ENCODE measurements around the gene CHTF8.
"Not testable (repeated sequence)": the region's sequence is repeated elsewhere in the genome, so short reads cannot be mapped to it uniquely, and the experiment has no call there.

Gene CHTF8

DNA sequence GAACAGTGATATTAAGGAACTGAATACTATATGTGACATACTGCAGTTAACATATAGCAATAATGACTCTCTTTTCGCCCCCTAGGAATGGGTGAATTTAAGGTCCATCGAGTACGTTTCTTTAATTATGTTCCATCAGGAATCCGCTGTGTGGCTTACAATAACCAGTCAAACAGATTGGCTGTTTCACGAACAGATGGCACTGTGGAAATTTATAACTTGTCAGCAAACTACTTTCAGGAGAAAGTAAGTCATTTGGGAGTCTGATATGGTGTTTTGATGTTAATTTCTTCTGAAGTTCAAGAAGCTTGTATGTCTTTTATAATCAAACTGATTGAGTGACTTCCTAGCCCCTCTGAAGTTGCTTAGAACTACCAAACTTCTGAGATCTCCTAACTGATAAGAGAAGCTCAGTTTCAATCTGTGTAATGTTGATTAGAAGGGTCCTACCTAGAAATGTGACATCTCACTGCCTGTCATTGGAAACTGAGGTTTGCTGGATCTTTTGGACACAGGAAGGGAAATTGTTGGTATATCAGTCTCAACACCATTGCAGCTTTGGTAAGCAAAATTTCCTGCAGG lies 1.1 kb upstream of the CHTF8 start:
- peak; percentile 36 for DNase-seq

DNA sequence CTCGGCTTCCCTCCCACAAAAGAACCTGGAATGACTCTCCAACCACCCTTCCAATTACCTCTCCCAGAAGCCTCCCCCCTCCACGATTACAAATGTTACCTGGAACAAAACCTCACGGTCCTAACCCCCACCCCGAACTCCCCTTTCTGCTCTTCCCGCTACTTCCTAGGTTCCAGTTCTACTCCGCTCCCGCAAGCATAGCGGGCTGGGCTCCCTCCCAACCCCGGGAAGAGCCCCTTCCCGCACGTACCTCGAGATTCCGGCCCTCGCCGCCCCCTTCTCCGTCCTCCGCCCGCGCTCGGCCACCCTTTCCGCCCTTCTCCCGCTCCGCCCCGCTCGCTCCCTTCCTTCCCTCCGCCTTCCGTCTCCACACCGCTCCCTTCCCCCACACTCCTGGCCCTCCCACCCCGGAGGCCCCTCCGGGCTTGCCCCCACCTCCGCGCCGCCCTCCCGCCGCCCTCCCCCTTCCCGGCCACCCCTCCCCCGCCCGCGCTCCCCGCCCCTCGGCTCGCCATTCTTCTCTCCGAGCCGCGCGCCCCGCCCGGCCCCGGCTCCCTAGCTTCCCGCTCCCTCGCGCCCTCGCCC lies 457 bp downstream of the CHTF8 start:
- DNase-seq = peak; percentile 84

DNA sequence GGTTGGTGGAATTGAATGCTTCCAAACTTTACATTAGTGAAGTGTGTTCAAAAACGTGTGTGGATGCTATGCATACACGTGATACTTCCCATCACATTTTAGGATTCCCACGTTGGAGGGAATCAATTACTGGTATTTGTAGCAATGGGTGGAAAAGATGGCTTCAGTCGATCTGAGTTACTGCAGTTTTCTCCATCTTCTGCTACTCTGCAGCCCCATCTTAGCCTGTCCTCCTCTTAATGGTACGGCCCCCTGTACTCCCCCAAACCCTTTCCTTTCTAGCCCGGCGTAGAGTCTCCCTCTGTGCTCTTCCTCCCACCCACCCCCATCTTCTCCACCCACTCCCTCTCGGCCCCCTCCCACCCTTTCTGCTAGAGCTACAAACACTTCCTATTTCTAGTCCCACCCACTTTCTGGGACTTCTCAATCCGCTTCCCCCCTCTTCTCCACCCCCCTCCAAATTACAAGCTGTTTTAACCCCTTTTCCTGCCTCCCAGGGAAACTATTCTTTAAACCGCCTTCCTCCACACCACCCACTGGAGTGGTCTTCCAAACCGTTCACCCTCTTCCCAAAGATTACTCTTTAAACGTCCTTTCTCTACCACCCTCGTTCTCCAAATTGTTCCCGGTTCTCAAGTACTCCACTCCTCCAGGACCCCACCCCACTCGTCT lies 1.1 kb downstream of the CHTF8 start:
- DNase-seq = no peak

DNA sequence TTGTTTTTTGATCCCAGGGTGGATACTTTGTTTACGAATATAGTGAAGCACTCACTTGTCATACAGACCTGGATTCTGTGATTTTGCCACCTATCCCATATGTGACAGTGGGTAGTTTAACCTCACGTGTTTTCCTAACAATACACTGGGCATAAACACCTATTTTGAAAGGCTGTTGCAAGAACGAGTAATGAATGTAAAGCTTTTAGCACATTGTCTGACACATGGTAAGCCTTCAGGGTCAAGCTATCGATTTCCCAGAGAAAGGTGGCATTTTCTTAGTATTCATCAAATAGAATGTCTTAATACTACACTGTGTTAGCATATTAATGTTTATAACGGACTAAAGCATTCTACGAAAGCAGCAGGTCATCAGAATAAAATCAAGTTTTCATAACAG lies 1.9 kb downstream of the CHTF8 start:
- DNase-seq = no peak

DNA sequence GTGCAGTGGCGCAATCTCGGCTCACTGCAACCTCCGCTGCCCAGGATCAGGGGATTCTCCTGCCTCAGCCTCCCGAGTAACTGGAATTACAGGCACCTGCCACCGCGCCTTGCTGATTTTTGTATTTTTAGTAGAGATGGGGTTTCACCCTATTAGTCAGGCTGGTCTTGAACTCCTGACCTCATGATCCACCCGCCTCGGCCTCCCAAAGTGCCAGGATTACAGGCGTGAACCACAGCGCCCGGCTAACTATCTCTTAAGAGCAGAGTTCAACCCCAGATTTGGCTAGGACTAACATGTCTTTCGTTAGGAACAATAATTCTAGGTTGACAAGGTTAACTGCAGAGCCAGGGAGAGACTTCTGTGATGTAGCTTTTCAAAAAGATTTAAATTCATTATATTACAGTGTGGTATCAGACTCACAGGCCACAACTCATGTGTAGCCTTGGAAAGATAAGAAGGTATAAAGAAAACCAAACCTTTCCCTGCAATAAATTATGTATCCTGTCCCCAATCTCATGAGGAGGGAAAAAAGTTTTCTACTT lies 4.3 kb downstream of the CHTF8 start:
- DNase-seq = no peak

DNA sequence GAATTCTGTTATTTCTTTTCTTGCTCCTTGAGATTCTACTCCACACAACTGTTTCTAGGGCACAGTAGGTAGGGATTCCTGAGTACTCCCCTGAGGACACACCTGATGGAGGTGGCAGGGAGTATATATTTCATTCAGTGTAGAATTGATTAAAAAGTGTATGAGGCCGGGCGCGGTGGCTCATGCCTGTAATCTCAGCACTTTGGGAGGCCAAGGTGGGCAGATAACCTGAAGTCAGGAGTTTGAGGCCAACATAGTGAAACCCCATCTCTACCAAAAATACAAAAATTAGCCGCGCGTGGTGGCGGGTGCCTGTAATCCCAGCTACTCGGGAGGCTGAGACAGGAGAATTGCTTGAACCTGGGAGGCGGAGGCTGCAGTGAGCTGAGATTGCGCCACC lies 5.6 kb downstream of the CHTF8 start:
- not testable (repeated sequence) for DNase-seq

DNA sequence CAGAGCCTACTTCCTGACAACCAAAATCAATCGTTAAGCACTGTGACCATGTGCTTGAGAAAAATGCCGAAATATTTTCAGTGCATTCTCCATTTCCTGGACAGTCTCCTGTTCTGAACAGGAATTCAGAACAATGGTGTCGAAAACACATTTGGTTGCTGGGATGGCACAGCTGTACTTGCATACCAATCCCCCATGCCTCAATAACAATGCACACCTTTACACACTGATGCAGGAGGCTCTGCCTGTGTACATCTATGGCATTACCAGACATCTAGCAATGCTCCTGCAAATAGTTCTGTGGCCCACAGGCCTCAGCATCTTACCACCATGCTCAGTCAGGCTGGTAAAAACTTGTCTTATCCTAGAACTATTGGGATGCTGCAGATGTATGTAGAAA lies 6.2 kb downstream of the CHTF8 start:
- DNase-seq = no peak

DNA sequence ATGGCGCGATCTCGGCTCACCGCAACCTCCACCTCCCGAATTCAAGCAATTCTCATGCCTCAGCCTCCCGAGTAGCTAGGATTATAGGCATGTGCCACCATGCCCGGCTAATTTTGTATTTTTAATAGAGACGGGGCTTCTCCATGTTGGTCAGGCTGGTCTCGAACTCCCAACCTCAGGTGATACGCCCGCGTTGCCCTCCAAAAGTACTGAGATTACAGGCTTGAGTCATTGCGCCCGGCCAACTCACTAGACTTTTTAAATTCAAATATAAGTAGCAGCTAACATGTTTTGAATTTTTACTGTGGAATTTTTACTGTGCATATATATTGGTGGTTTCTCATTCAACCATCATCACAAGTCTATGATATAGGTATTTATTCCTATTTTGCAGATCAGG lies 7.4 kb downstream of the CHTF8 start:
- not testable (repeated sequence) for DNase-seq

DNA sequence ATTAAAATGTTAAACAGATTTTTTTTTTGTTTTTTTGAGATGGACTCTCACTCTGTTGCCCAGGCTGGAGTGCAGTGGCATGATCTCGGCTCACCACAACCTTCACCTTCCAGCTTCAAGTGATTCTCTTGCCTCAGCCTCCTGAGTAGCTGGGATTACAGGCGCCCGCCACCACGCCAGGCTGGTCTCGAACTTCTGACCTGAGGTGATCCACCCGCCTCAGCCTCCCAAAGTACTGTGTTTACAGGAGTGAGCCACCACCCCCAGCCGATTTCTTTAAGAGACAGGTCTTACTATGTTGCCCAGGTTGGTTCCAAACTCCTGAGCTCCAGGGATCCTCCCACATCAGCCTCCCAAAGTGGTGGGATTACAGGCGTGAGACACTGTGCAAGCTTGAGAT lies 8.0 kb downstream of the CHTF8 start:
- not testable (repeated sequence) for DNase-seq

DNA sequence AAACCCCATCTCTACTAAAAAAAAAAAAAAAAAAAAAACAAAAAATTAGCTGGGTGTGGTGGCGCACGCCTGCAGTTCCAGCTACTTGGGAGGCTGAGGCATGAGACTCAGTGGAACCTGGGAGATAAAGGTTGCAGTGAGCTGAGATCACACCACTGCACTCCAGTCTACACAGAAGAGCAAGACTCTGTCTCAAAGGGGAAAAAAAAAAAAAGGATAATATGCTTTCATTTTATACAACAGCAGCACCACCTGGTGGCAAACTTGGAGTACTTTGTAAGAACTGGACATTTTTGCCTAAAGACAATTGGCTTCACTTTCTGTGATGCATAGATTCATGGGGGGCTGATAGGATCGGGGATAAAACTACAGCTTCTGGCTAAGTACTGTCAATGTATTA lies 8.5 kb downstream of the CHTF8 start:
- DNase-seq = peak; percentile 64

DNA sequence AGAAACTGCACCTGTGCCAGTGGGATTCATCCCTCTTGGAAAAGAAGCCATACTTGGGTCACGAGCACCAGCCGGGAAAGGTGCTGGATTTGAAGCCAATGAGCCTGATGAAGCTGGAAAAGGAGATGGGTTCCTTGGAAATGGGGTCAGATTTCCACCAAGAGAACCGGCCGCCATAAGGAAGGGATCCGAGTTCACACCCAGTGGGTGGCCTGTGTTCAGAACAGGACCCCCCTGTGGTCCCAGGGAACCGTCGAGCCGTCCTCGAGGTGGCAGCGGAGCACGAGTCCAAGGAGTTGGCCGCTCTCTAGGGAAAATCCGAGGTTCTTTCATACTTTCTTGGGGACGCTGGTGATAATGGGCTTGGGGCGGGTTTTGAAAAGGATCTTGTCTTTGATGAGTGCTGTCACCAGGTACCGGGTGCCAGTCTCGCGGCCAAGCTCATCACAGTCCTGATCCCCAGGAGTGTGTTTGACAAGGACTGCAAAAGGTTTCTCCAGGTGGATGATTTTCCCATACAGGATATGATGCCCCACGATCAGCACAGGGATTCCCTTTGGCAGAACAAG lies 12.2 kb downstream of the CHTF8 start:
- no peak for DNase-seq

DNA sequence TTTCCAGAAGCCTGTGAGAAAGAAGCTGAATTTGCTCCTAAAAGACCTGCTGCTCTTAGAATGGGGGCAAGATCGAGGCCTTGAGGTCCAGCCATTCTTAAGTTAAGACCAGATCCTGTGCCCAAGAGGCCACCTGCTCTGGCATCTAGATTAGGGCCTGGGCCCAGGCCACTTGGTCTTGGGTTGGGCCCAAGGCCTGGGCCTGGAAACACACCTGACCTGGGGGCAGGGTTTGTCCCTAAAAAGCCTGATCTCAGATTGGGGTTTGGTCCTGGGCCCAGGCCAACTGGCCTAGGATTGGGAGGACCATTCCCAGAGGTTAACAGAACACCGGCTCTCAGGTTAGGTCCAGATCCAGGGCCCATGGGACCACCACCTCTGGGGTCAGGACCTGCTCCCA lies 12.9 kb downstream of the CHTF8 start:
- DNase-seq = no peak

DNA sequence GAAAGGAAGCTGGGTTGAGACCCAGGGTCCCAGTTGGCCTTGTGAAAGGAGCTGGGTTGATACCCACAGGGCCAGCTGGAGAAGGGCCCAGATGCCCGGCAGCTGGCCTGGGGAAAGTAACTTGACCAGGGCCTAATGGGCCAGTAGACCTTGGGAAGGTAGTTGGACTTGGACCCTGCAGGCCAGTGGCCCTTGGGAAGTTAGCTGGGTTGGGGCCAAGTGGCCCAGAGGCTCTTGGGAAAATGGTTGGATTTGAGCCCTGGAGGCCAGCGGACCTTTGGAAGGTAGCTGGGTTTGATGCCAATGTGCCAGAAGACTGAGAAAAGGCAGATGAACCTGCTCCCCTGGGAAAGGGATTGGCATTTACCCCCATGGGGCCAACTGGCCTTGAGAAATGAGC lies 13.4 kb downstream of the CHTF8 start:
- no peak for DNase-seq

DNA sequence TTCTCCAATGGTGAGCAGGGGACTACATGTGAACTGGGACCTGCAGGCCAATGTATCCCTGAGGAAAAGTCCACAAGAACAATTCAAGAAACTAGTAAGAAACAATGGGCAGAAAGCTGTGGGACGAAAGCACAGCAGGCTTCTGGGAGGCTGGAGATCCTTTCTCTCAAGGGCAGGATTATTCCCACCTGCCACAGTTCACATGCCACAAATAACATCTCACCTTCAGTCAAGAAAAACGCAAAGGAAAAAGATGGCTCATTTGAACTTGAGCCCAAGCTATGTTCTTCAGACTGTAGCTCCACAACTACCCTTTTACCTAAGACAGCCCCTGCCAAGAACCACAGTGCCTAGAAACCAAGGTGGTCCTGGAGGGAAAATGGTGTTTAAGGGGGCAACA lies 13.9 kb downstream of the CHTF8 start:
- no peak for DNase-seq

DNA sequence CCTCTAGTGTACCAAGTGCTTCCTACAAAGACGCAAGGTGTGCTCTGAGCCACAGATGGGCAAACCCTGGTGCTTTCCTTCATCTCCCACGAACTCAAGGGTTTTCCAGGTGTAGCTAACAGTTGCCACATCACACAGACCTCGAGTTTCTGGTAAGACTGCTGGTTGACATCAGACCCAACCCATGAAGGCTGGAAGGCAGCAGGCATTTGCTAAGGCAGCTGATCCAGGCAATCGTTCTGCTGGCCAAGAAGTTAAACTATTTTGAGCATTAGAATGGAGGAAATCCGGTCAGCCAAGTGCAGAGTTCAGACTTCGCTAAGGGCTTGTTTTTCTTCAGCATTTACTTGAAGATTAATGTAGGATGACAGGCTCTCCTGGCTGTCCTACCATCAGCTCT lies 15.5 kb downstream of the CHTF8 start:
- DNase-seq = no peak

DNA sequence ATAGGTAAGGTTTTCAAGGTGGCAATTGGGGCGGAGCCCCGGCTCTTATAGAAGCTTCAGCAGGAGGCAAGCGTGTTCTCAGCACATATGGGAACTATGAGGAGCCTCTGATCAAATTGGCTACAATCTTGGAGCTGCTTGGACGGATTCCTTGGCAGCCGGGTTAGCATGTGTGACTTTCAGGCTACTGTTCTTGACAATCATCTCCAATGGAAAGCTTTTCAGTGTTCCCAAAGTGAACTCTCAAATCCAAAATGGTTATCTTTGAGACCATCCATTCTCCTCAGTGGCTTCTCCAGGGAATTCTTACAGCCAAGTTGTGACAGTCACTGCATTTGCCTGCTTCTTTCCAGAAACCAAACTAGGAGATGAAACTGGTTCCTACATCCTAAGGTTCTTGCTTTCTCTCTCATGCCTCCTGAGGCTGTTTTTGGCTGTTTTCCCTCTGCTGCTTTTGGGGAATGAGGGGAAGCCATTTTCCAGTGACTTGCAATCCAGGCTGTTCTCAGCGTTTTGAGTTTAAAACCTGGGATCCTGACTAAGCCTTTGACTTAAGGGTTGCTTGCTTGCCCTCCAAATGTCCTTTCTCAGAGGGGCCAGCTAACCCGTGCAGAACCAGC lies 16.0 kb downstream of the CHTF8 start:
- no peak for DNase-seq

DNA sequence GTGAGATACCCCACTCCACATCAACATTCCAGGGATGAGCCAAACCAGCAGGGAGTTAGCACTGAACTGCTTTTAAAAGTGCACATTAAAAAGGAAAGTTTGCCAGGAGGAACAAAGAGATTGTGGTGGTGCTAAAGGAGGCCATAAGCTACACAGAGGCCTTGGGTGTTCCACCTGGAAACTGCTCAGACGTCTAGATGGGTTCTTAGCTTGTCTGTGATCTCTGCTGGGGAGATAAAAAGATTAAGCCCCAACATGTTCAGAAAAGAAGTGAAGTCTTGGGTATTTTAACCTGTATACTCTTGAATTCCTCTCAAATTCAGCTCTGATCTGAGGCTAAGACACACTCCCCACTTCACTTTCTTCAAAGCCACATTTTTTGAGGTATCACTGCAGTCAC lies 16.6 kb downstream of the CHTF8 start:
- DNase-seq = no peak

DNA sequence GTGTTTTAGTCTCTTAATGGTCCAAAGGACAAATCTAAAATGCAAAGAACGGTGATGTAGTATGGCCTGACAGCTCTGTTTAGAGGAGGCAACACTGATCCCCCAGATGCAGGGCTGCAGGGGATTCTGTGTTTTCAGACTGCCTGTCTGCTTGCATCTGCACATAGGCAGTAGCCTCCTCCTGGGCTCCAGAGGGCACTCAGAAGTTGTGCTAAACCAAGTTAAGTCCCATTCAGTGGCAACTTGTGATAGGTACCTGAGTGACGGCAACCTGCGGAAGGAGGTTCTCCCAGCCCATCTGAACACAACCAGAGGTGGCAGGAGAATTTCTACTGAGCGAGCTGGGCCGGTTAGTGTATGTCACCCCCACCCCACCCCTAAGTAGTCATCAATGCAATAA lies 17.0 kb downstream of the CHTF8 start:
- DNase-seq = no peak

DNA sequence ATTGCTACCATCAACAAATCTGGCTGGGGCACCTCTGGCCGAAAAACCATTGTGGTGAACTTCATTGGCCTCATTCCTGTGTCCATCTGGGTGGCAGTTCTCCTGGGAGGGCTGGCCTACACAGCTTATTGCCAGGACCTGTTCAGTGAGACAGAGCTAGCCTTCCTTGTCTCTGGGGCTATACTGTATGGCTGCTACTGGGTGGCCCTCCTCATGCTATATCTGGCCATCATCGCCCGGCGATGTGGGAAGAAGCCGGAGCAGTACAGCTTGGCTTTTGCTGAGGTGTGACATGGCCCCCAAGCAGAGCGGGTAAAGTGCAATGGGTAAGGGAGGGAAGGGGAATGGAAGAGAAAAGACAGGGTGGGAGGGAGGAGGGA lies 17.4 kb downstream of the CHTF8 start:
- no peak for DNase-seq

DNA sequence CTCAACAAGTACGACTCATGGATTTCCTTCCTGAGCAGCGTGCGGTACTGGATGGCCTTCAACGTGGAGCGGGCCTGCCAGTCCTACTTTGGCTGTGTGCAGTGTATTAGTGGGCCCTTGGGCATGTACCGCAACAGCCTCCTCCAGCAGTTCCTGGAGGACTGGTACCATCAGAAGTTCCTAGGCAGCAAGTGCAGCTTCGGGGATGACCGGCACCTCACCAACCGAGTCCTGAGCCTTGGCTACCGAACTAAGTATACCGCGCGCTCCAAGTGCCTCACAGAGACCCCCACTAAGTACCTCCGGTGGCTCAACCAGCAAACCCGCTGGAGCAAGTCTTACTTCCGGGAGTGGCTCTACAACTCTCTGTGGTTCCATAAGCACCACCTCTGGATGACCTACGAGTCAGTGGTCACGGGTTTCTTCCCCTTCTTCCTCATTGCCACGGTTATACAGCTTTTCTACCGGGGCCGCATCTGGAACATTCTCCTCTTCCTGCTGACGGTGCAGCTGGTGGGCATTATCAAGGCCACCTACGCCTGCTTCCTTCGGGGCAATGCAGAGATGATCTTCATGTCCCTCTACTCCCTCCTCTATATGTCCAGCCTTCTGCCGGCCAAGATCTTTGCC lies 17.9 kb downstream of the CHTF8 start:
- no peak for DNase-seq

DNA sequence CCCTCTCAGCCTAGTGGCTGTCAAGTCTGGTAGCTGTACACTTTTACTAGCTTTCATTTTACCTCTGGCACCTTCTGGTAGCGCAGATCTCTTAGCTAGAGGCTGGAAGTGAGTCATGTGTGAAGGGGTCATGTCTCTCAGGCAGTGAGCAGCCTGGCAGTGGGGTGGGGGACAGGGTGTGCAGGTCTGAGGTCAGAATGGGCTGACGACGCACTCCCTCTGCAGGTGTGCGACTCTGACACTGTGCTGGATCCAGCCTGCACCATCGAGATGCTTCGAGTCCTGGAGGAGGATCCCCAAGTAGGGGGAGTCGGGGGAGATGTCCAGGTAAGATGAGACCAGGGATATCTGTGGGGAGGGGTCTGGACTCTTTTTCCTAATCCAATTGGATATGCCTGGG lies 19.2 kb downstream of the CHTF8 start:
- no peak for DNase-seq

DNA sequence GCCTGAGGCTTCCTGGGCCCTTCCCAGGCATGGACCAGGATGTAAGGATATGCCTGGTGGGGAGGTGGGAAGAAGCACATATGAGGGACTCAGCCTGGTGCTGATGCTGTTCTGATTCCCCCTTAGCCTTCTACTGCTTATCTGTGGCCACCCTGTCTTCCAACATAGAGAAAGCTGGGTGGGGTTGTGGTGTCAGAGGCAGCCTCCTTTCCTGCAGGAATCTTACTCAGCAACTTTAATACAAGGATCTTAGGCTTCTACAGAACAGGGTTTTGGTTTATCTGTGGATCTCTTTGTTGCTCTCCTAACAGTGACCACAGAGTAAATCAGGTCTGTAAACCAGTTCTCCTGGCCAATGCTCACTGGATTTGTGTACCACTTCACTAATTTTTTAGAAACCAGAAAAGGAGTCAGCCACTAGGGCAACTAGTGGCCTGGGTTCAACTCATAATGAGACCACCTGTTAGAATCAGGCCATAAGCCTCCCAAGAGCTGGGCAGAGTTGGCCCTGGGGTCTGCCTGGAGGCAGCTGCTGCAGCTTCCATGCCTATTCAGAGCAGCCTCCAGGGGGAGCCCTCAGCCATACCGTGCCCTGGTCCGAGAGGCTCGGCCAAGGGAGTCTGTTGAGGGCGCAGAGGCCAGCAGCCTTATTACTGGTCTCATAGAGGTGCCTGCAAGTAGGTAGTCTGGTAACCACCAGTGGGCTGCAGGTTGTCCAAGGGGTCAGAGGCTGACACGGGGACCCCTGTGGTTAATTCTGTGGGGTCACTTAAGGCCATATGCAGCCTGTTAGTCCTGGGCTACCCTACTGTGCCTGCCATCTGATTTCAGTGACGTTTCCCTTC lies 19.9 kb downstream of the CHTF8 start:
- DNase-seq = peak; percentile 62
